GM23338 (cell line): Measurements from ENCODE around the gene DOK7. TPM values are rescaled to one million over a fixed set of nuclear protein-coding genes. Genes with fewer than 3 reads are reported as not detected.

Source experiments
- ATAC-seq: fragments of 200-7000 bp; cut with Tn5 transposase; 3 replicates; pipeline ENCODE4 v1.9.1; 2020
- DNase-seq: peaks from one replicate; pipeline ENCODE4 v3.0.0-alpha.2; 2015; ENCODE audit warnings: low spot score
- H2AFZ ChIP-seq: fragments of 200-600 bp; sonication (generic); 2 replicates; pipeline ENCODE4 v1.8.0; 2016; ENCODE audit warnings: antibody characterized with exemption, mild to moderate bottlenecking, moderate library complexity
- H3F3A ChIP-seq: fragments of 200-600 bp; sonication (generic); replicated peaks from 2 replicates; pipeline ENCODE4 v1.8.0; 2017; ENCODE audit warnings: antibody characterized with exemption, mixed run types, low read depth
- H3K27ac ChIP-seq: fragments of 200-600 bp; sonication (generic); 2 replicates; pipeline ENCODE4 v1.6.1; 2016; ENCODE audit warnings: low read depth
- H3K27me3 ChIP-seq: fragments of 200-600 bp; sonication (generic); 2 replicates; pipeline ENCODE4 v1.8.0; 2016; ENCODE audit warnings: mild to moderate bottlenecking, mixed run types, moderate library complexity; ENCODE audit not compliant: insufficient read depth
- H3K36me3 ChIP-seq: fragments of 200-600 bp; sonication (generic); 2 replicates; pipeline ENCODE4 v1.8.0; 2016; ENCODE audit warnings: mild to moderate bottlenecking; ENCODE audit not compliant: insufficient read depth
- H3K4me1 ChIP-seq: fragments of 200-600 bp; sonication (generic); 2 replicates; pipeline ENCODE4 v1.8.0; 2016; ENCODE audit warnings: mild to moderate bottlenecking, moderate library complexity; ENCODE audit not compliant: insufficient read depth
- H3K4me2 ChIP-seq: fragments of 200-600 bp; sonication (generic); 2 replicates; pipeline ENCODE4 v1.7.1; 2017; ENCODE audit warnings: mixed run types
- H3K4me3 ChIP-seq: fragments of 200-600 bp; sonication (generic); 2 replicates; pipeline ENCODE4 v1.6.1; 2016; ENCODE audit warnings: mixed run types
- H3K79me2 ChIP-seq: fragments of 200-600 bp; sonication (generic); replicated peaks from 2 replicates; pipeline ENCODE4 v1.8.0; 2017; ENCODE audit warnings: mild to moderate bottlenecking; ENCODE audit not compliant: insufficient read depth
- H3K9me2 ChIP-seq: fragments of 200-600 bp; sonication (generic); 2 replicates; pipeline ENCODE4 v1.8.0; 2017; ENCODE audit not compliant: insufficient read depth
- H4K20me1 ChIP-seq: fragments of 200-600 bp; sonication (generic); replicated peaks from 2 replicates; pipeline ENCODE4 v1.8.0; 2017; ENCODE audit warnings: mild to moderate bottlenecking; ENCODE audit not compliant: insufficient read depth
- H3K27ac Mint-ChIP-seq: 2 replicates; pipeline ENCODE4 v1.8.0; 2020; ENCODE audit warnings: inconsistent platforms, mild to moderate bottlenecking, moderate library complexity, mixed read lengths
- H3K27me3 Mint-ChIP-seq: 3 replicates; pipeline ENCODE4 v1.8.0; 2022; ENCODE audit warnings: low read depth, mild to moderate bottlenecking, moderate library complexity, mixed read lengths, inconsistent platforms; ENCODE audit not compliant: insufficient read depth, poor library complexity
- H3K36me3 Mint-ChIP-seq: 3 replicates; pipeline ENCODE4 v1.8.0; 2021; ENCODE audit warnings: low read depth, mild to moderate bottlenecking, inconsistent platforms, moderate library complexity, mixed read lengths
- H3K4me1 Mint-ChIP-seq: 3 replicates; pipeline ENCODE4 v1.8.0; 2020; ENCODE audit warnings: mild to moderate bottlenecking, inconsistent platforms, mixed read lengths
- H3K4me3 Mint-ChIP-seq: 3 replicates; pipeline ENCODE4 v1.8.0; 2021; ENCODE audit warnings: moderate library complexity, mild to moderate bottlenecking, inconsistent platforms, mixed read lengths
- H3K9me3 Mint-ChIP-seq: 3 replicates; pipeline ENCODE4 v1.8.0; 2020; ENCODE audit warnings: moderate library complexity, mild to moderate bottlenecking, inconsistent platforms, mixed read lengths
- CREB1 ChIP-seq: fragments of 250-450 bp; sonication (Bioruptor Pico); IDR thresholded peaks from 2 replicates; pipeline ENCODE4 v1.5.0; 2020; ENCODE audit warnings: low read depth, mild to moderate bottlenecking, moderate library complexity
- EZH2 ChIP-seq: fragments of 200-600 bp; sonication (generic); IDR thresholded peaks from one replicate; pipeline ENCODE4 v1.8.0; 2017; ENCODE audit warnings: antibody characterized with exemption, mild to moderate bottlenecking, low read depth; ENCODE audit not compliant: unreplicated experiment
- EZH2phosphoT487 ChIP-seq: fragments of 200-600 bp; sonication (generic); IDR thresholded peaks from one replicate; pipeline ENCODE4 v1.8.1; 2018; ENCODE audit warnings: antibody characterized with exemption; ENCODE audit not compliant: unreplicated experiment
- JUNB ChIP-seq: IDR thresholded peaks from one replicate; pipeline ENCODE4 v1.6.1; 2016; ENCODE audit warnings: antibody characterized with exemption; ENCODE audit not compliant: unreplicated experiment
- NANOG ChIP-seq: IDR thresholded peaks from 2 replicates; pipeline ENCODE4 v1.6.1; 2016; ENCODE audit warnings: antibody characterized with exemption, borderline replicate concordance
- POLR2AphosphoS5 ChIP-seq: IDR thresholded peaks from 2 replicates; pipeline ENCODE4 v1.6.1; 2016; ENCODE audit warnings: antibody characterized with exemption, low read depth
- STAT1 ChIP-seq: IDR thresholded peaks from one replicate; pipeline ENCODE4 v1.6.1; 2016; ENCODE audit warnings: antibody characterized with exemption; ENCODE audit not compliant: unreplicated experiment
- ZNF114 ChIP-seq: fragments of 250-450 bp; sonication (Bioruptor Pico); IDR thresholded peaks from 2 replicates; pipeline ENCODE4 v1.5.0; 2020; ENCODE audit warnings: mild to moderate bottlenecking, moderate library complexity
- polyA plus RNA-seq: library from polyadenylated mRNA; unstranded; fragments of >200 nt; fragmentation: Nextera tagmentation; extraction: Ambion mirVana; gene quantifications from 2 replicates; pipeline ENCODE4 v1.2.1, GENCODE V29; 2016
- total RNA-seq: library from RNA; depleted of rRNA; stranded (reverse); fragments of >200 nt; shearing (Covaris generic); gene quantifications from 2 replicates; pipeline ENCODE4 v1.2.3, GENCODE V29; 2014
- TF ChIP-seq, protein P1 (sequence below): IDR thresholded peaks from 2 replicates; pipeline ENCODE4 v1.6.1; 2016; ENCODE audit warnings: antibody characterized with exemption
- TF ChIP-seq, protein P2 (sequence below), 2 experiments: fragments of 200-600 bp in 1 of 2; sonication (generic) in 1 of 2; conservative IDR thresholded peaks; 2 replicates each; pipeline versions ENCODE4 v1.5.1 to v1.6.1; 2016 to 2017; ENCODE audit warnings: antibody characterized with exemption in 2 of 2, low read depth in 2 of 2, mild to moderate bottlenecking in 2 of 2, moderate library complexity in 1 of 2
- TF ChIP-seq, protein P3 (sequence below): IDR thresholded peaks from one replicate; pipeline ENCODE4 v1.6.1; 2018; ENCODE audit warnings: antibody characterized with exemption; ENCODE audit not compliant: unreplicated experiment

DOK7 gene
- total and polyA plus RNA-seq, 2 experiments from 2014 or later = 0.34 to 0.52 TPM

GRCh38 chr4:3468804-3469203 lies 5.7 kb downstream of the DOK7 start (continued):
- TF ChIP-seq ZNF114 (CRISPR knock-in tag) = no peak
- TF ChIP-seq STAT1 = no peak

GRCh38 chr4:3469386-3470243 lies 6.5 kb downstream of the DOK7 start:
- TF ChIP-seq, protein P1, sequence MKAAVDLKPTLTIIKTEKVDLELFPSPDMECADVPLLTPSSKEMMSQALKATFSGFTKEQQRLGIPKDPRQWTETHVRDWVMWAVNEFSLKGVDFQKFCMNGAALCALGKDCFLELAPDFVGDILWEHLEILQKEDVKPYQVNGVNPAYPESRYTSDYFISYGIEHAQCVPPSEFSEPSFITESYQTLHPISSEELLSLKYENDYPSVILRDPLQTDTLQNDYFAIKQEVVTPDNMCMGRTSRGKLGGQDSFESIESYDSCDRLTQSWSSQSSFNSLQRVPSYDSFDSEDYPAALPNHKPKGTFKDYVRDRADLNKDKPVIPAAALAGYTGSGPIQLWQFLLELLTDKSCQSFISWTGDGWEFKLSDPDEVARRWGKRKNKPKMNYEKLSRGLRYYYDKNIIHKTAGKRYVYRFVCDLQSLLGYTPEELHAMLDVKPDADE = no peak
- no peak for TF ChIP-seq CREB1 (CRISPR knock-in tag)
- TF ChIP-seq ZNF114 (CRISPR knock-in tag) = no peak
- TF ChIP-seq, protein P2, sequence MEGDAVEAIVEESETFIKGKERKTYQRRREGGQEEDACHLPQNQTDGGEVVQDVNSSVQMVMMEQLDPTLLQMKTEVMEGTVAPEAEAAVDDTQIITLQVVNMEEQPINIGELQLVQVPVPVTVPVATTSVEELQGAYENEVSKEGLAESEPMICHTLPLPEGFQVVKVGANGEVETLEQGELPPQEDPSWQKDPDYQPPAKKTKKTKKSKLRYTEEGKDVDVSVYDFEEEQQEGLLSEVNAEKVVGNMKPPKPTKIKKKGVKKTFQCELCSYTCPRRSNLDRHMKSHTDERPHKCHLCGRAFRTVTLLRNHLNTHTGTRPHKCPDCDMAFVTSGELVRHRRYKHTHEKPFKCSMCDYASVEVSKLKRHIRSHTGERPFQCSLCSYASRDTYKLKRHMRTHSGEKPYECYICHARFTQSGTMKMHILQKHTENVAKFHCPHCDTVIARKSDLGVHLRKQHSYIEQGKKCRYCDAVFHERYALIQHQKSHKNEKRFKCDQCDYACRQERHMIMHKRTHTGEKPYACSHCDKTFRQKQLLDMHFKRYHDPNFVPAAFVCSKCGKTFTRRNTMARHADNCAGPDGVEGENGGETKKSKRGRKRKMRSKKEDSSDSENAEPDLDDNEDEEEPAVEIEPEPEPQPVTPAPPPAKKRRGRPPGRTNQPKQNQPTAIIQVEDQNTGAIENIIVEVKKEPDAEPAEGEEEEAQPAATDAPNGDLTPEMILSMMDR (conservative IDR thresholded peaks at IDR 0.05; ENCODE audit: low read depth in 2 of 2) = no peak
- TF ChIP-seq EZH2 = no peak
- TF ChIP-seq NANOG = no peak
- no peak for TF ChIP-seq STAT1
- no peak for TF ChIP-seq EZH2phosphoT487
- no peak for TF ChIP-seq POLR2AphosphoS5
- TF ChIP-seq, protein P3, sequence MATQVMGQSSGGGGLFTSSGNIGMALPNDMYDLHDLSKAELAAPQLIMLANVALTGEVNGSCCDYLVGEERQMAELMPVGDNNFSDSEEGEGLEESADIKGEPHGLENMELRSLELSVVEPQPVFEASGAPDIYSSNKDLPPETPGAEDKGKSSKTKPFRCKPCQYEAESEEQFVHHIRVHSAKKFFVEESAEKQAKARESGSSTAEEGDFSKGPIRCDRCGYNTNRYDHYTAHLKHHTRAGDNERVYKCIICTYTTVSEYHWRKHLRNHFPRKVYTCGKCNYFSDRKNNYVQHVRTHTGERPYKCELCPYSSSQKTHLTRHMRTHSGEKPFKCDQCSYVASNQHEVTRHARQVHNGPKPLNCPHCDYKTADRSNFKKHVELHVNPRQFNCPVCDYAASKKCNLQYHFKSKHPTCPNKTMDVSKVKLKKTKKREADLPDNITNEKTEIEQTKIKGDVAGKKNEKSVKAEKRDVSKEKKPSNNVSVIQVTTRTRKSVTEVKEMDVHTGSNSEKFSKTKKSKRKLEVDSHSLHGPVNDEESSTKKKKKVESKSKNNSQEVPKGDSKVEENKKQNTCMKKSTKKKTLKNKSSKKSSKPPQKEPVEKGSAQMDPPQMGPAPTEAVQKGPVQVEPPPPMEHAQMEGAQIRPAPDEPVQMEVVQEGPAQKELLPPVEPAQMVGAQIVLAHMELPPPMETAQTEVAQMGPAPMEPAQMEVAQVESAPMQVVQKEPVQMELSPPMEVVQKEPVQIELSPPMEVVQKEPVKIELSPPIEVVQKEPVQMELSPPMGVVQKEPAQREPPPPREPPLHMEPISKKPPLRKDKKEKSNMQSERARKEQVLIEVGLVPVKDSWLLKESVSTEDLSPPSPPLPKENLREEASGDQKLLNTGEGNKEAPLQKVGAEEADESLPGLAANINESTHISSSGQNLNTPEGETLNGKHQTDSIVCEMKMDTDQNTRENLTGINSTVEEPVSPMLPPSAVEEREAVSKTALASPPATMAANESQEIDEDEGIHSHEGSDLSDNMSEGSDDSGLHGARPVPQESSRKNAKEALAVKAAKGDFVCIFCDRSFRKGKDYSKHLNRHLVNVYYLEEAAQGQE = no peak
- TF ChIP-seq JUNB = no peak
- no peak overlapping the region for H3K27ac ChIP-seq
- no peak for DNase-seq
- Mint-ChIP-seq H3K4me1 (peaks cover 3% of the 10 kb centered on the region; the same call in 1 of the 3 replicates), H3K27ac (no peak overlapping the region), H3K27me3 (peaks cover 38% of the 10 kb centered on the region), H3K36me3 (no peaks in the 10 kb centered on the region), H3K4me3 (no peak overlapping the region), H3K9me3 (no peaks in the 10 kb centered on the region; the same call in 2 of the 3 replicates)
- no peaks in the 10 kb centered on the region for H3F3A ChIP-seq
- H3K9me2 ChIP-seq = no peaks in the 10 kb centered on the region
- H3K4me3 ChIP-seq = no peak overlapping the region
- H4K20me1 ChIP-seq = no peaks in the 10 kb centered on the region
- ATAC-seq = no peak
- no peaks in the 10 kb centered on the region for H3K79me2 ChIP-seq
- peaks cover 6% of the 10 kb centered on the region for H3K27me3 ChIP-seq
- no peaks in the 10 kb centered on the region for H3K4me1 ChIP-seq
- H3K36me3 ChIP-seq = no peaks in the 10 kb centered on the region
- H3K4me2 ChIP-seq = no peak overlapping the region
- H2AFZ ChIP-seq = no peak overlapping the region
